HFFc6 (cell line): ENCODE measurements around the gene HMGCL. TPM values are rescaled to one million over a fixed set of nuclear protein-coding genes. Genes with fewer than 3 reads are reported as not detected.
A peak's percentile ranks its signal among the peaks of the same experiment; 100 is the strongest.

ENCODE experiments used
- DNase-seq: peaks from one replicate; pipeline ENCODE4 v3.0.0-alpha.2; 2018
- H3K27ac Mint-ChIP-seq: 2 replicates; pipeline ENCODE4 v1.8.0; 2020; ENCODE audit warnings: mild to moderate bottlenecking, mixed read lengths
- H3K27me3 Mint-ChIP-seq: 2 replicates; pipeline ENCODE4 v1.8.0; 2021; ENCODE audit warnings: mild to moderate bottlenecking, moderate library complexity, mixed read lengths; ENCODE audit not compliant: insufficient read depth
- H3K36me3 Mint-ChIP-seq: 2 replicates; pipeline ENCODE4 v1.8.0; 2021; ENCODE audit warnings: low read depth, mixed read lengths
- H3K4me1 Mint-ChIP-seq: 2 replicates; pipeline ENCODE4 v1.8.0; 2020; ENCODE audit warnings: low read depth, mixed read lengths
- H3K4me3 Mint-ChIP-seq: 2 replicates; pipeline ENCODE4 v1.8.0; 2020; ENCODE audit warnings: mild to moderate bottlenecking, moderate library complexity, mixed read lengths
- H3K9me3 Mint-ChIP-seq: 2 replicates; pipeline ENCODE4 v1.8.0; 2020; ENCODE audit warnings: mild to moderate bottlenecking, mixed read lengths
- CTCF ChIP-seq: fragments of 200-600 bp; sonication (generic); IDR thresholded peaks from 2 replicates; pipeline ENCODE4 v1.5.0; 2021; ENCODE audit warnings: antibody characterized with exemption, mild to moderate bottlenecking
- total RNA-seq, 6 experiments: library from RNA; stranded (reverse); fragmentation: NEBNext Ultra II Directional; extraction: Animal tissue kit (Norgen Biotek cat#: 25700); gene quantifications; 2 replicates in 1 of 6; 3 replicates in 5 of 6; pipeline ENCODE4 v1.2.3, GENCODE V29; 2021

Gene HMGCL
- total RNA-seq, 6 experiments from 2014 or later = 20.2 to 22.9 (median 21.7) TPM

GRCh38 chr1:23759277-23759676, 66.0 kb downstream of the HMGCL start:
- no peak overlapping the region for H3K27ac Mint-ChIP-seq
- TF ChIP-seq CTCF = no peak
- H3K9me3 Mint-ChIP-seq = no peaks in the 10 kb centered on the region
- H3K4me1 Mint-ChIP-seq = peaks cover 16% of the 10 kb centered on the region
- peaks cover 1% of the 10 kb centered on the region; the same call in 1 of the 2 replicates for H3K27me3 Mint-ChIP-seq
- H3K4me3 Mint-ChIP-seq = no peak overlapping the region
- peaks cover 40% of the 10 kb centered on the region for H3K36me3 Mint-ChIP-seq
- no peak for DNase-seq

GRCh38 chr1:23757812-23758211, 67.4 kb downstream of the HMGCL start:
- Mint-ChIP-seq H3K4me1 (peaks cover 22% of the 10 kb centered on the region), H3K4me3 (no peak overlapping the region), H3K36me3 (peaks cover 49% of the 10 kb centered on the region), H3K27ac (no peak overlapping the region), H3K9me3 (no peaks in the 10 kb centered on the region), H3K27me3 (peaks cover 2% of the 10 kb centered on the region)
- no peak for DNase-seq
- no peak for TF ChIP-seq CTCF

- Mint-ChIP-seq H3K4me3 (no peak overlapping the region), H3K36me3 (peaks cover 43% of the 10 kb centered on the region), H3K4me1 (peaks cover 22% of the 10 kb centered on the region), H3K27me3 (peaks cover 2% of the 10 kb centered on the region), H3K9me3 (no peaks in the 10 kb centered on the region), H3K27ac (peak overlapping the region; percentile 69)
- TF ChIP-seq CTCF = no peak
- peak; percentile 64 for DNase-seq
These were observed 68.6 kb downstream of the HMGCL start for GRCh38 chr1:23756676-23757075.

GRCh38 chr1:23752909-23753308, 72.3 kb downstream of the HMGCL start:
- Mint-ChIP-seq H3K36me3 (peaks cover 37% of the 10 kb centered on the region), H3K4me1 (peaks cover 37% of the 10 kb centered on the region), H3K27ac (no peak overlapping the region)

More at GRCh38 chr1:23752909-23753308, 72.3 kb downstream of the HMGCL start:
- H3K27me3 Mint-ChIP-seq = peaks cover 2% of the 10 kb centered on the region; the same call in 1 of the 2 replicates
- H3K9me3 Mint-ChIP-seq = no peaks in the 10 kb centered on the region
- DNase-seq = no peak
- no peak for TF ChIP-seq CTCF
- no peak overlapping the region for H3K4me3 Mint-ChIP-seq

Other genes starting within 250 kb of the HMGCL start
- gene RPL11, start 133.6 kb downstream of the HMGCL start, total RNA-seq = 1,000 to 10,000 TPM in 3 of 6 experiments, 100 to 1,000 TPM in 3; 866 to 1,109 (median 1,001) TPM
- 10 to 100 TPM; 55.5 to 72.6 (median 59.9) TPM for gene ELOA, start 82.0 kb downstream of the HMGCL start, total RNA-seq
- 10 to 100 TPM; 41.8 to 45.7 (median 44.8) TPM for gene PITHD1, start 47.0 kb downstream of the HMGCL start, total RNA-seq
- 10 to 100 TPM; 55.7 to 65.0 (median 59.8) TPM for gene LYPLA2, start 34.3 kb downstream of the HMGCL start, total RNA-seq
- 10 to 100 TPM; 30.9 to 34.6 (median 33.5) TPM for gene GALE, start 24.7 kb downstream of the HMGCL start, total RNA-seq
- gene FUCA1, start 42.9 kb upstream of the HMGCL start, total RNA-seq = 1 to 10 TPM; 4.1 to 6.7 (median 5.8) TPM
- not detected for gene CNR2, start 87.9 kb upstream of the HMGCL start, total RNA-seq
- gene PNRC2, start 134.4 kb upstream of the HMGCL start, total RNA-seq = 10 to 100 TPM; 59.5 to 76.4 (median 64.0) TPM
- 100 to 1,000 TPM in 1 of 6 experiments, 10 to 100 TPM in 5; 84.5 to 100 (median 94.8) TPM for gene SRSF10, start 154.9 kb upstream of the HMGCL start, total RNA-seq